ENCODE measurements around the gene NKX6-2.

- no peak for TF ChIP-seq POLR2A (IDR thresholded peaks at IDR 0.05)
- TF ChIP-seq POLR2AphosphoS5 (IDR thresholded peaks at IDR 0.05): no peak
- TF ChIP-seq CTCF (IDR thresholded peaks at IDR 0.05): no peak
- TF ChIP-seq EP300 (IDR thresholded peaks at IDR 0.05): no peak
These were observed 46.4 kb upstream of the NKX6-2 start for GRCh38 chr10:132832186-132832969.

All from suprapubic skin (tissue), 4 donors.